ENCODE results near the gene ESRP2. TPM values are rescaled to one million over a fixed set of nuclear protein-coding genes. Genes with fewer than 3 reads are reported as not detected.

The ESRP2 gene
- total RNA-seq, 1 donor from 2014 or later, result 82.3 TPM

GRCh38 chr16:68269793-68270192 lies 33.9 kb upstream of the ESRP2 start:
- no peak for DNase-seq (ENCODE audit: low spot score, unreplicated experiment)
- Mint-ChIP-seq H3K36me3 (ENCODE audit: insufficient read depth) (no peaks in the 10 kb centered on the region), H3K27me3 (peaks cover 11% of the 10 kb centered on the region), H3K4me1 (ENCODE audit: low read depth) (peaks cover 24% of the 10 kb centered on the region), H3K4me3 (ENCODE audit: low read depth) (no peak overlapping the region), H3K27ac (no peak overlapping the region), H3K9me3 (ENCODE audit: low read depth) (no peaks in the 10 kb centered on the region)
- TF ChIP-seq CTCF (IDR thresholded peaks at IDR 0.05; ENCODE audit: unreplicated experiment), result no peak

- H3K27ac Mint-ChIP-seq, result no peak overlapping the region
- peaks cover 20% of the 10 kb centered on the region for H3K4me1 Mint-ChIP-seq (ENCODE audit: low read depth)
- H3K36me3 Mint-ChIP-seq (ENCODE audit: insufficient read depth), result no peaks in the 10 kb centered on the region
Measured at GRCh38 chr16:68267612-68268405, 31.9 kb upstream of the ESRP2 start.

GRCh38 chr16:68265078-68265920 lies 29.4 kb upstream of the ESRP2 start:
- no peak for DNase-seq (ENCODE audit: low spot score, unreplicated experiment)
- peaks cover 15% of the 10 kb centered on the region for H3K4me1 Mint-ChIP-seq (ENCODE audit: low read depth)
- no peaks in the 10 kb centered on the region for H3K9me3 Mint-ChIP-seq (ENCODE audit: low read depth)
- H3K36me3 Mint-ChIP-seq (ENCODE audit: insufficient read depth), result no peaks in the 10 kb centered on the region
- peak overlapping the region; percentile 86 for H3K27ac Mint-ChIP-seq
- H3K4me3 Mint-ChIP-seq (ENCODE audit: low read depth), result peak overlapping the region; percentile 87
- peaks cover 22% of the 10 kb centered on the region for H3K27me3 Mint-ChIP-seq
- no peak for TF ChIP-seq CTCF (IDR thresholded peaks at IDR 0.05; ENCODE audit: unreplicated experiment)

More at GRCh38 chr16:68267612-68268405, 31.9 kb upstream of the ESRP2 start:
- Mint-ChIP-seq H3K9me3 (ENCODE audit: low read depth) (no peaks in the 10 kb centered on the region), H3K27me3 (peaks cover 18% of the 10 kb centered on the region), H3K4me3 (ENCODE audit: low read depth) (no peak overlapping the region)
- no peak for DNase-seq (ENCODE audit: low spot score, unreplicated experiment)
- no peak for TF ChIP-seq CTCF (IDR thresholded peaks at IDR 0.05; ENCODE audit: unreplicated experiment)

GRCh38 chr16:68264128-68265077 lies 28.5 kb upstream of the ESRP2 start, which contains the start of gene SLC7A6:
Gene SLC7A6, plus strand, starts transcription at chr16:68264526. Its CDS starts 10,201 bp downstream, at chr16:68274727.
- H3K27ac Mint-ChIP-seq, result peak within 1 kb of the TSS; percentile 93
- DNase-seq (ENCODE audit: low spot score, unreplicated experiment), result peak; percentile 59
- peaks cover 15% of the 10 kb centered on the region for H3K4me1 Mint-ChIP-seq (ENCODE audit: low read depth)
- H3K27me3 Mint-ChIP-seq, result peaks cover 22% of the 10 kb centered on the region
- no peaks in the 10 kb centered on the region for H3K36me3 Mint-ChIP-seq (ENCODE audit: insufficient read depth)
- H3K4me3 Mint-ChIP-seq (ENCODE audit: low read depth), result peak within 1 kb of the TSS; percentile 87
- TF ChIP-seq CTCF (IDR thresholded peaks at IDR 0.05; ENCODE audit: unreplicated experiment), result peak; percentile 82
- no peaks in the 10 kb centered on the region for H3K9me3 Mint-ChIP-seq (ENCODE audit: low read depth)
